Endodermal cell (in vitro differentiated cells): ENCODE measurements around the gene ZBTB47. TPM values are rescaled to one million over a fixed set of nuclear protein-coding genes. Genes with fewer than 3 reads are reported as not detected.

Experiments used
- DNase-seq: peaks from one replicate; pipeline ENCODE4 v3.0.0-alpha.2; 2017
- H3K27ac ChIP-seq: 2 replicates; pipeline ENCODE4 v1.5.1; 2013; ENCODE audit warnings: mild to moderate bottlenecking, low read depth, low read length, moderate library complexity
- H3K27me3 ChIP-seq: 2 replicates; pipeline ENCODE4 v1.6.1; 2013; ENCODE audit warnings: mild to moderate bottlenecking, low read length, moderate library complexity; ENCODE audit not compliant: insufficient read depth, control insufficient read depth, poor library complexity, severe bottlenecking
- H3K36me3 ChIP-seq: 2 replicates; pipeline ENCODE4 v1.7.0; 2013; ENCODE audit warnings: mild to moderate bottlenecking, low read length, moderate library complexity; ENCODE audit not compliant: control insufficient read depth, insufficient read depth
- H3K4me1 ChIP-seq: one replicate; pipeline ENCODE4 v1.7.0; 2013; ENCODE audit warnings: low read length; ENCODE audit not compliant: control insufficient read depth, insufficient read depth
- H3K4me3 ChIP-seq: 2 replicates; pipeline ENCODE4 v1.5.1; 2013; ENCODE audit warnings: mild to moderate bottlenecking, low read length, moderate library complexity
- H3K9ac ChIP-seq: 2 replicates; pipeline ENCODE4 v1.6.1; 2013; ENCODE audit warnings: mild to moderate bottlenecking, low read length, moderate library complexity; ENCODE audit not compliant: poor library complexity, severe bottlenecking; ENCODE audit errors: extremely low read depth
- H3K9me3 ChIP-seq: 2 replicates; pipeline ENCODE4 v1.6.1; 2013; ENCODE audit warnings: mild to moderate bottlenecking, low read length, moderate library complexity; ENCODE audit not compliant: control insufficient read depth
- H3K27ac Mint-ChIP-seq: 2 replicates; pipeline ENCODE4 v1.8.0; 2020; ENCODE audit warnings: mixed read lengths
- H3K27me3 Mint-ChIP-seq: 2 replicates; pipeline ENCODE4 v1.8.0; 2021; ENCODE audit warnings: mild to moderate bottlenecking, mixed read lengths; ENCODE audit not compliant: insufficient read depth
- H3K36me3 Mint-ChIP-seq: 2 replicates; pipeline ENCODE4 v1.8.0; 2020; ENCODE audit warnings: low read depth, mixed read lengths
- H3K4me1 Mint-ChIP-seq: 2 replicates; pipeline ENCODE4 v1.8.0; 2020; ENCODE audit warnings: mixed read lengths
- H3K4me3 Mint-ChIP-seq: 2 replicates; pipeline ENCODE4 v1.8.0; 2020; ENCODE audit warnings: mild to moderate bottlenecking, moderate library complexity, mixed read lengths
- H3K9me3 Mint-ChIP-seq: 2 replicates; pipeline ENCODE4 v1.8.0; 2020; ENCODE audit warnings: mild to moderate bottlenecking, mixed read lengths
- CTCF ChIP-seq: fragments of 200-600 bp; sonication (generic); conservative IDR thresholded peaks from 2 replicates; pipeline ENCODE4 v1.5.0; 2021; ENCODE audit warnings: antibody characterized with exemption, mild to moderate bottlenecking
- WGBS, 2 experiments: methylation state at CpG; one replicate each; pipeline versions ENCODE4 v1.1.5 to v1.1.7; 2013; ENCODE audit warnings: missing lambda C conversion rate in 2 of 2, mixed read lengths in 1 of 2; ENCODE audit not compliant: insufficient coverage in 1 of 2, insufficient read length in 1 of 2; 5-methylcytosine and 5-hydroxymethylcytosine counted together
- total RNA-seq, 2 donors: library from RNA; stranded (reverse); fragmentation: NEBNext Ultra II Directional in 1 of 2; extraction: Animal tissue kit (Norgen Biotek cat#: 25700) in 1 of 2; gene quantifications; 2 replicates in 1 of 2; 3 replicates in 1 of 2; pipeline ENCODE4 v1.2.1, GENCODE V29; 2021

The ZBTB47 gene
- total RNA-seq, 2 donors from 2014 or later = 4.6 to 7.2 TPM

DNA sequence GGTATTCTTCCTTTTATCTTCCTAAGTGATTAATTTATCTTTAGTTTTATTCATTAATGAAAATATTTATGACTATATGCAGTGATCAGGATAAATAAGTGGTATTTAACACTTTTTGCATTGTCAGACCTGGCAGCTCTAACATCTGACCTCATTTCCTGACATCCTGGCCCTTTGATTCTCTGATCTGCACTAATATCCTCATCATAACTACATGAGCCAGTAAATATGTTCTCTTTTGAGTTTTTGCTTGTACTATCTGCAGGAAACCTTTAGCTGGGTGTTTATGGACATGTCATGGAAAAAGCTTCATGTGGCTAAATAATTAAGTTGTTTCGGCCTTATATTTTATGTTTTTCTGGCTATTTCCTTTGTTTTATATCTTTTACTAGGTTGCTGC is 42.5 kb upstream of the ZBTB47 start:
- Histone ChIP-seq H3K27me3 (no peaks in the 10 kb centered on the region), H3K9ac (no peak overlapping the region), H3K4me1 (no peaks in the 10 kb centered on the region), H3K36me3 (peaks cover 69% of the 10 kb centered on the region), H3K27ac (no peak overlapping the region), H3K4me3 (no peak overlapping the region), H3K9me3 (no peaks in the 10 kb centered on the region)
- TF ChIP-seq CTCF = no peak
- DNase-seq = no peak
- Mint-ChIP-seq H3K27ac (no peak overlapping the region), H3K9me3 (no peaks in the 10 kb centered on the region), H3K27me3 (no peaks in the 10 kb centered on the region), H3K4me1 (peaks cover 3% of the 10 kb centered on the region), H3K4me3 (no peak overlapping the region), H3K36me3 (peaks cover 39% of the 10 kb centered on the region)
- WGBS, 2 experiments = 94 to 100% methylated on average over 1 of the region's 1 CpG

DNA sequence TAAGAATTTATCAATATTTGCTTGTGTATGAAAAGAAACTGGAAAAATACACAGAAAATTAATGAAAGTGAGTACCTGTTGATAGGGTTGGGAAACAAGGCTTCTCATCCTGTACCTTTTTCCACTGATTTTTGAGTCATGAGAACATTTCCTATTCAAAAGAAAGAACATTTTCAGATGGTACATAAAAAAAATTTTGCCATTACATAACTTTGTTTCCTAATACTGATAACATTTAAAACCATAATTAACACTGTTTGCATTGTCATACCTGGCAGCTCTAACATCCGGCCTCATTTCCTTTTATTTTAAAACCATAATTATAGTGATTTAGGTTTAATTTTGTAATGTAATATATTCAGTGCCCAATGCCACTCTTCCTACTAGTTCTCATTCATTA is 41.3 kb upstream of the ZBTB47 start:
- Histone ChIP-seq H3K36me3 (peaks cover 62% of the 10 kb centered on the region), H3K4me3 (no peak overlapping the region), H3K9me3 (no peaks in the 10 kb centered on the region), H3K27ac (no peak overlapping the region), H3K27me3 (no peaks in the 10 kb centered on the region), H3K9ac (no peak overlapping the region), H3K4me1 (no peaks in the 10 kb centered on the region)
- peaks cover 3% of the 10 kb centered on the region for H3K4me1 Mint-ChIP-seq
- H3K27me3 Mint-ChIP-seq = no peaks in the 10 kb centered on the region
- H3K9me3 Mint-ChIP-seq = no peaks in the 10 kb centered on the region
- no peak for DNase-seq
- no peak for TF ChIP-seq CTCF
- peaks cover 34% of the 10 kb centered on the region for H3K36me3 Mint-ChIP-seq
- 100% methylated on average over 1 of the region's 1 CpG; no CpG with 5 or more reads in 1 of the 2 experiments for WGBS, 2 experiments
- no peak overlapping the region for H3K4me3 Mint-ChIP-seq
- H3K27ac Mint-ChIP-seq = no peak overlapping the region

DNA sequence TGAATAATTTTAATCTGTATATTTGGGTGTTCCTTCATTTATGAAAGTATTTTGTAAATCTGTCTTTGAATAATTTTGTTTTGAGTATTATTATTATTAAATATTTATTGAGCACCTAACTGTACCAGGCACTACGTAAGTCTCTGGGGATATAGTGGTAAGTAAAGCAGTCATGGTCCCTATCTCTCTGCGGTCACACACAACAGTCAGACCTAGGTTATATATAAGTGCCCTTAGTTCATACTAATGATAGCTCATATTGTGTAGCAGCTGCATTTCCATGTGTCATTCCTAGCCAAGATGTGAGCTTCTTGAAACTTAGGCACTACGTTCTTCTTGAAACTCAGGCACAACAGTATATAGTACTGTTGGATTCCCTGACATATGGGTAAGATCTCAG is 40.6 kb upstream of the ZBTB47 start:
- no peaks in the 10 kb centered on the region for H3K27me3 Mint-ChIP-seq
- Histone ChIP-seq H3K36me3 (peaks cover 62% of the 10 kb centered on the region), H3K4me1 (no peaks in the 10 kb centered on the region), H3K27me3 (no peaks in the 10 kb centered on the region), H3K9me3 (no peaks in the 10 kb centered on the region), H3K27ac (no peak overlapping the region), H3K9ac (no peak overlapping the region), H3K4me3 (no peak overlapping the region)
- TF ChIP-seq CTCF = no peak
- 92 to 100% methylated on average over 1 to 3 of the region's 3 CpGs for WGBS, 2 experiments
- H3K27ac Mint-ChIP-seq = peak overlapping the region; percentile 32
- H3K4me1 Mint-ChIP-seq = peaks cover 3% of the 10 kb centered on the region
- H3K9me3 Mint-ChIP-seq = no peaks in the 10 kb centered on the region
- no peak for DNase-seq
- H3K36me3 Mint-ChIP-seq = peaks cover 32% of the 10 kb centered on the region
- no peak overlapping the region for H3K4me3 Mint-ChIP-seq
